Measurements from ENCODE around the gene EMP1.

The EMP1 gene

GRCh38 chr12:13178568-13179210 is 17.8 kb upstream of the EMP1 start:
- peak; percentile 9 for ATAC-seq
- no peak for TF ChIP-seq PPARA (CRISPR knock-in tag; IDR thresholded peaks at IDR 0.05; ENCODE audit: borderline replicate concordance)
- TF ChIP-seq ZNF565 (CRISPR knock-in tag; conservative IDR thresholded peaks at IDR 0.05; ENCODE audit: low read depth), result no peak

- ATAC-seq, result peak; percentile 96
Measured at GRCh38 chr12:13179211-13180074, 17.1 kb upstream of the EMP1 start.

GRCh38 chr12:13181375-13182070 is 15.0 kb upstream of the EMP1 start:
- ATAC-seq, result no peak
- no peak for TF ChIP-seq ARNTL (CRISPR knock-in tag; IDR thresholded peaks at IDR 0.05; ENCODE audit: borderline replicate concordance, low read depth)
- TF ChIP-seq POU6F1 (CRISPR knock-in tag; IDR thresholded peaks at IDR 0.05; ENCODE audit: borderline replicate concordance, low read depth), result no peak
- TF ChIP-seq ZC3H10 (CRISPR knock-in tag; IDR thresholded peaks at IDR 0.05), result no peak
- TF ChIP-seq BACH2 (CRISPR knock-in tag; IDR thresholded peaks at IDR 0.05; ENCODE audit: borderline replicate concordance), result no peak
- no peak for TF ChIP-seq SNAI2 (CRISPR knock-in tag; IDR thresholded peaks at IDR 0.05)
- no peak for TF ChIP-seq CSRNP3 (CRISPR knock-in tag; IDR thresholded peaks at IDR 0.05)
- no peak for TF ChIP-seq ZFP3 (CRISPR knock-in tag; IDR thresholded peaks at IDR 0.05)
- no peak for TF ChIP-seq PATZ1 (CRISPR knock-in tag; IDR thresholded peaks at IDR 0.05; ENCODE audit: borderline replicate concordance)
- no peak for TF ChIP-seq RARB (CRISPR knock-in tag; IDR thresholded peaks at IDR 0.05)
- TF ChIP-seq ZNF8 (CRISPR knock-in tag; IDR thresholded peaks at IDR 0.05), result no peak
- no peak for TF ChIP-seq OSR1 (CRISPR knock-in tag; IDR thresholded peaks at IDR 0.05)
- no peak for TF ChIP-seq CREB5 (CRISPR knock-in tag; IDR thresholded peaks at IDR 0.05; ENCODE audit: low read depth)

More at GRCh38 chr12:13179211-13180074, 17.1 kb upstream of the EMP1 start:
- no peak for TF ChIP-seq CSRNP3 (CRISPR knock-in tag; IDR thresholded peaks at IDR 0.05)
- TF ChIP-seq TSHZ2 (CRISPR knock-in tag; IDR thresholded peaks at IDR 0.05), result no peak
- no peak for TF ChIP-seq ZNF70 (CRISPR knock-in tag; IDR thresholded peaks at IDR 0.05)
- TF ChIP-seq ESRRG (CRISPR knock-in tag; IDR thresholded peaks at IDR 0.05), result no peak
- no peak for TF ChIP-seq TOX (CRISPR knock-in tag; IDR thresholded peaks at IDR 0.05; ENCODE audit: borderline replicate concordance)
- TF ChIP-seq RARB (CRISPR knock-in tag; IDR thresholded peaks at IDR 0.05), result no peak
- no peak for TF ChIP-seq ZFP3 (CRISPR knock-in tag; IDR thresholded peaks at IDR 0.05)
- no peak for TF ChIP-seq ZC3H10 (CRISPR knock-in tag; IDR thresholded peaks at IDR 0.05)

Data from SK-N-SH treated with all-trans-retinoic acid at 6 μM for 48 hours (cell line).